Measurements from ENCODE around the gene SLC4A1AP.

SLC4A1AP gene

GRCh38 chr2:27653397-27653796 lies 10.3 kb upstream of the SLC4A1AP start:
- DNase-seq (ENCODE audit: low read depth) = peak; percentile 71
- TF ChIP-seq CTCF (conservative IDR thresholded peaks at IDR 0.05; ENCODE audit: low read depth, low read length) = no peak
- H3K4me3 ChIP-seq (ENCODE audit: low read depth, low read length) = no peak overlapping the region

GRCh38 chr2:27655155-27655951 lies 8.3 kb upstream of the SLC4A1AP start:
- peak; percentile 5 for TF ChIP-seq CTCF (conservative IDR thresholded peaks at IDR 0.05; ENCODE audit: low read depth, low read length)
- H3K4me3 ChIP-seq (ENCODE audit: low read depth, low read length) = no peak overlapping the region
- peak; percentile 96 for DNase-seq (ENCODE audit: low read depth)

- H3K4me3 ChIP-seq (ENCODE audit: low read depth, low read length) = no peak overlapping the region
- DNase-seq (ENCODE audit: low read depth) = no peak
- no peak for TF ChIP-seq CTCF (conservative IDR thresholded peaks at IDR 0.05; ENCODE audit: low read depth, low read length)
Measured at GRCh38 chr2:27661371-27661770, 2.3 kb upstream of the SLC4A1AP start.

DNA sequence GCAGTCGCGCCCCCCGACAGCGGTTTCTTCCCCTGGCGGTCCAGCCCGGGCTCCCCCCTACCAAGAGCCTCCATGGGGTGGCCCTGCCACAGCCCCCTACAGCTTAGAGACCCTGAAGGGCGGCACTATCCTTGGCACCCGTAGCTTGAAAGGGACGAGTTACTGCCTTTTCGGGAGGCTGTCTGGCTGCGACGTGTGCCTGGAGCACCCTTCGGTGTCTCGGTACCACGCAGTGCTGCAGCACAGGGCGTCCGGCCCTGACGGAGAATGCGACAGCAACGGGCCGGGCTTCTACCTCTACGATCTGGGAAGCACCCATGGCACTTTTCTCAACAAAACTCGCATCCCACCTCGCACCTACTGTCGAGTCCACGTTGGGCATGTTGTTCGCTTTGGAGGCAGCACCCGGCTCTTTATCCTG lies 475 bp downstream of the SLC4A1AP start:
- DNase-seq (ENCODE audit: low read depth) = no peak
- peak; percentile 7 for TF ChIP-seq CTCF (conservative IDR thresholded peaks at IDR 0.05; ENCODE audit: low read depth, low read length)
- peak overlapping the region; percentile 92 for H3K4me3 ChIP-seq (ENCODE audit: low read depth, low read length)

DNA sequence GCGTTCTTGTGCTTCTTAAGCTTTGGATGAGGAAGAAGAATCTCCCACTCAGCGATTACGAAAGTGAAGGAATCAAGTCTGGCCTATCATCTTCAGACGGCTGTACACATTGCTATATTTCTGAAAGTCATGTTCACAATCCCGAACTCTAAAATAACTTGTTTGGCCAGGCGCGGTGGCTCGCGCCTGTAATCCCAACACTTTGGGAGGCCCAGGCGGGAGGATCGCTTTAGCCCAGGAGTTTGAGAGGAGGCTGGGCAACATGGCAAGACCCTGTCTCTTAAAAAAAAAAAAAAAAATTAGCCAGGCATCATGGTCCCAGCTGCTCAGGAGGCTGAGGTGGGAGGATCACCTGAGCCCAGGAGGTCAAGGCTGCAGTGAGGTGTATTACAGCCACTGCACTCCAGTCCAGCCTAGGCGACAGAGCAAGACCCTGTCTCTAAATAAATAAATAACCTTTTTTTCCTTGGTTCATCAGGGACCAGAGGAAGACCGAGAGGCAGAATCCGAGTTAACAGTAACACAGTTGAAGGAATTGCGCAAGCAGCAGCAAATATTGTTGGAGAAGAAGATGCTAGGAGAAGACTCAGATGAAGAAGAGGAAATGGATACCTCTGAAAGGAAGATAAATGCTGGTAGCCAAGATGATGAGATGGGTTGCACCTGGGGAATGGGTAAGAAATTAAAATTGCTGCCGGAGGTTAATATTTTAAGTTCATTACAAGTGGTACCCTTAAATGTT lies 1.1 kb downstream of the SLC4A1AP start:
- no peak for DNase-seq (ENCODE audit: low read depth)
- TF ChIP-seq CTCF (conservative IDR thresholded peaks at IDR 0.05; ENCODE audit: low read depth, low read length) = no peak
- H3K4me3 ChIP-seq (ENCODE audit: low read depth, low read length) = peak overlapping the region; percentile 92

DNA sequence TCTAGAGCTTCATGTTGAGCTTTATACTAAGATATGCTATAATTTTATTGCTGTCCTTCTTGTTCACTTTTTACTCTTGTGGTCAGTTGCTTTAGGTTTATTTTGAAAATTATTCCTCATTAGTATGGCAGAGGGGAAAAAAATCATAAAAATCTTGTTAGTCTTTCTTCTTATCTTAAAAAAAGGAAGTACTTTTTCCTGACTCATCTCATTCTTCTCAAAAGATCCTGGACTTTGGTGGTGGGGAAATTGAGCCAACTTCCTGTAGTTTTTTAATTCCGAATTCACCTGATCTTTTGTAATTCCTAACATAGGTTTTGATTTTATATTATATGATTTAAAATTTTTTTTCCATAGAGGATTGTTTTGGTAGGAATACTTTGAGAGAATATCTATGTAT lies 3.8 kb downstream of the SLC4A1AP start:
- H3K4me3 ChIP-seq (ENCODE audit: low read depth, low read length) = no peak overlapping the region
- no peak for TF ChIP-seq CTCF (conservative IDR thresholded peaks at IDR 0.05; ENCODE audit: low read depth, low read length)
- DNase-seq (ENCODE audit: low read depth) = no peak

Measured in choroid plexus epithelial cell (primary cell).